GM19372 (cell line): ENCODE data around the gene ICA1L.
"Not testable (repeated sequence)": the region's sequence is repeated elsewhere in the genome, so short reads cannot be mapped to it uniquely, and the experiment has no call there.

Experiments
- ATAC-seq: cut with Tn5 transposase; IDR thresholded peaks from one replicate; pipeline ENCODE4 v1.9.1; 2021; ENCODE audit warnings: mild to moderate bottlenecking, low read depth, moderate library complexity; ENCODE audit not compliant: unreplicated experiment

The ICA1L gene

DNA sequence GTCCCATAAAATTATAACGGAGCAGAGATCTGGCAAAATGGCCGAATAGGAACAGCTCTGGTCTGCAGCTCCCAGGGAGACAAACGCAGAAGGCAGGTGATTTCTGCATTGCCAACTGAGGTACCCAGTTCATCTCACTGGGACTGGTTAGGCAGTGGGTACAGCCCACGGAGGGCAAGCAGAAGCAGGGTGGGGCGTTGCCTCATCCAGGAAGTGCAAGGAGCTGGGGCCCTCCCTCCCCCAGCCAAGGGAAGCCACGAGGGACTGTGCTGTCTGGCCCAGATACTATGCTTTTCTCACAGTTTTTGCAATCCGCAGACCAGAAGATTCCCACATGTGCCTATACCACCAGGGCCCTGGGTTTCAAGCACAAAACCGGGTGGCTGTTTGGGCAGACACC is 22.8 kb downstream of the ICA1L start:
- no peak for ATAC-seq

DNA sequence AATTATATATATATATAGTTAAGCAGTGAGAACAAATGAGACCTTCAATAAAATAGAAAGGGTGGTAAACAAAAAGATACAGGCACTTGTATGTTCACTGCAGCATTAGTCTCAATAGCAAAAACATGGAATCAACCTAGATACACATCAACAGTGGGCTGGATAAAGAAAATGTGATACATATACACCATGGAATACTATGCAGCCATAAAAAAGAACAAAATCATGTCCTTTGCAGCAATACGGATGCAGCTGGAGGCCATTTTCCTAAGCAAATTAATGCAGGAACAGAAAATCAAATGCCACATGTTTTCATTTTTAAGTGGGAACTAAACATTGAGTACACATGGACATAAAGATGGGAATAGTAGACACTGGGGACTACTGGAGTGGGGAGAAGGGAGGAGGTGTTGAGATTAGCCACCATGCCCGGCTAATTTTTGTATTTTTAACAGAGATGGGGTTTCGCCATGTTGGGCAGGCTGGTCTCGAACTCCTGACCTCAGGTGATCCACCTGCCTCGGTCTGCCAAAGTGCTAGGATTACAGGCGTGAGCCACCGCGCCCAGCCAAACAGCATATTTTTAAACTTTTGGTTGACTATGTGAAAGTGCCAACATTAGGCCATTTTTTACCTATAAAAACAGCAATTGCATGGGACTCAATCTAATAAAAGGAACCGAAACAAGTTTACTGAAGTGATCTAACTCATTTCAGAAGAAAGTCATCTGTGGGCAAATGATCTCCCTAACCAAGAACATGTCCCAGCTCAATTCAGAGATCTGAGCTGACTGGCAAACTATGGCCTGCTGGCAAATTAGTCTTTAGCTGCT is 23.7 kb downstream of the ICA1L start:
- peak; percentile 64 for ATAC-seq

DNA sequence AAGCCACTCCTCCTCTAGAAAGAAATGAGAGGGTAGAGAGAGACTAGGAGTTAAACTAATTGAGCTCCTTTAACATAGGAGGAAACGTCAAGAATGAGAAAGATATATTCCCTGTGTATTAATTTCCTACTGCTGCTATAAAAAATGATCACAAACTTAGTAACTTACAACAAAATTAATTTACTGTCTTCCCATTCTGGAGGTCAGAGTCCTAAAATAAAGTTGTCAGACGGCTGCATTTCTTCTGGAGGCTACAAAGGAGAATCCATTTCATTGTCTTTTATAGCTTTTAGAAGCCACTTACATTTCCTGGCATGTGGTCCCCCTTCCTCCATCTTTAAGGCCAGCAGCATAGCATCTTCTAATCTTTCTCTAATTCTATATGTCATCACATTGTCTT is 26.9 kb downstream of the ICA1L start:
- ATAC-seq, result no peak

DNA sequence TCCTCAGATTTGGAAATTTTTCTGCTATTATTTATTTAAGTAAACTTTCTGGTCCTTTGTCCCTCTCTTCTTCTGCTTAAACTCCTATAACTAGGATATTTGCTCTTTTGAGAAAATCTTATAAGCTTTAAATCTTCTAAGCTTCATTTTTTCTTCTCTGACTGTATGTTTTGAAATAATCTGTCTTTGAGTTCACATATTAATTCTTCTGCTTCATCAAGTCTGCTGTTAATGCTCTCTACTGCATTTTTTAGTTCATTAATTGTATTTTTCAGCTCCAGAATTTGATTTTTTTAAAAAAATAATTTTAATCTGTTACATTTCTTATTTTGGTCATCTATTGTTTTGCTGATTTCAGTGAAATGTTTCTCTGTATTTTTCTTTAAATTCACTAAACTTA is 28.9 kb downstream of the ICA1L start:
- no peak for ATAC-seq

DNA sequence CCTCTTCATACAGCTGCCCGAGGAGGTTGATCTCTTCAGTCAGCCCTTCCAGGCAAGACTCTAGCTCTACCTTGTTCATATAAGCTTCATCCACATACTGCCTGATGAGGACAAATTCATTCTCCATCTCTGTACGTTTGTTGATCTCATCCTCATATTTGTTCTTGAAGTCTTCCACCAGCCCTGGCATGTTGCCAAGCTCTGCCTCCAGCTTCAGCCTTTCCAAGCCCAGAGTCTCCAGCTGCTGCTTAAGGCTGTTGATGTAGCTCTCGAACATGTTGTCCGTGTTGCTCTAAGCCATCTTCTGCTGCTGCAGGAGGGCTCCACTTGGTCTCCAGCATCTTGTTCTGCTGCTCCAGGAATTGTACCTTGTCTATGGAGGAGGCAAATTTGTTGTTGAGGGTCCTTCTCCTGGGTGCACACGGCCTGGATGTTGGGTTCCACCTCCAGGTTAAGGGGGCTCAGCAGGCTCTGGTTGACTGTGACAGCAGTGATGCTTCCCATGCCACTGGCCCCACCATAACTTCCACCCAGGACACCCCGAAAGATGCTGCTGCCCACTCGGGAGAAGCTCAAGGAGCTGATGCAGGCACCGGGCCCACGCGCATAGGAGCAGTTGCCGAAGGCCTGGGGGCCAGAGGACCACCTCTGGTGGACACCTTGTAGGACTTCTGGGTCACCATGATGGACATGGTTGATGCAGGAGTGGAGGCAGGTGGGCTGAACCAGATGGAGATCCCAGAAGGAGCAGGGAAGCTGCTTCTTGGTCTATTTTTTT is 30.3 kb downstream of the ICA1L start:
- ATAC-seq, result no peak

DNA sequence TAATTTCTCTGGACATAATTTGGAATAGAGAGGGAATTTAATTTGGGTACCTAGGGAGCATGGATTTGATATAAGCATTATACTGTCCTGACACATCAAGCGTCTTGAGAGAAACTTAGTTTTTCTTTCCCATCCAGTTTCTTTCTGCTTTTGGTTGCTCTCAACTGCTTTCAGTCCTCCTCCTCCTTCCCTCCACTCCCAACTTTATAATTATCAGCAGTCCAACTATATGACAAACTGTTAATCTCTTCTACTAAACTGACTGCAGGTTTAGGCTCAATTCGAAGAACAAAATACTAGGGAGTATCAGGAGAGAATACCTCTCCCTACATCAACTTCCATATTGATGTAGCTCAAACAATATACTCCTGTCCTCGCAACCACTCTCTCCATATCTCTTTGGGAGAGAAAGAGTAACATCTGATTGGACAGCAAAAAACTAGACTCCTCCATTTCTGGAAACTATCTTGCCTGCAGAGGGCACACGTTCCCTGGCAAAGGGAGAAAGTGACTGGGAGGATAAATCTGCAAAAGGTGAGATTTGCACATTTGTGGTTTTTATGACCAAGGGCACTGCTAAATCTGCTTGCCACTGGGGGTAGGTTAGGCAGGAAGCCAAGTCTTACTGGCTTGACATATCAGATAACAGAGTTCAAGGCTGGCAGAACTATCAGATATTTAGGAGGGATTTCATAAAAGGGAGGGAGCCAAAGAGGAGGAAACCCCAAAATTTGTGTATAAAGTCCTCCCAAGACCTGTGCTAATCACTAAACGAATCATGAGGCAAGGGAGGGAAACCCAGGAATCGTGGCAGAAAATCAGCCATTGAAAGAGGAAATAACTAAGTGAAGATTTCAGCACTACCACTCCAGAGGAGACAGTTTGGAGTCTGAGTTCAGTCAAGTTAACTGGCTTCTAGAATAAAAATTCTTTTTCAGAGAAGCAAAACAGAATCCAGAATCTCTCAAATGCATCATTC is 40.0 kb downstream of the ICA1L start:
- ATAC-seq, result peak; percentile 64

DNA sequence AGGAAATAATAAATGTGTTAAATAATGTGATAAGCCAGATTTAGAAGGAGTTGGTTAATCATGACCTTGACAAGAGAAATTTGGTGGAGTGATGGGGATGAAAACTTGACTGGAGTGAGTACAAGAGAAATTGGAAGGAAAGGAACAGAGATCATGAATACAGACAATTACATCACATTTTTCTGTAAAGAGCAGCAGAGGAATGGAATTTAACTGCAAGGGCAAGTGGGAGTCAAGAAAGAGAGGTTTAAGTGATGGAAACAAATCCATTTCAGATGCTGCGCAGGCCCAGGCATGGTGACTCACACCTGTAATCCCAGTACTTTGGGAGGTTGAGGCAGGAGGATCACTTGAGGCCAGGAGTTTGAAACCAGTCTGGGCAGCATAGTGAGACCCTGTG is 46.7 kb downstream of the ICA1L start:
- ATAC-seq, result no peak

DNA sequence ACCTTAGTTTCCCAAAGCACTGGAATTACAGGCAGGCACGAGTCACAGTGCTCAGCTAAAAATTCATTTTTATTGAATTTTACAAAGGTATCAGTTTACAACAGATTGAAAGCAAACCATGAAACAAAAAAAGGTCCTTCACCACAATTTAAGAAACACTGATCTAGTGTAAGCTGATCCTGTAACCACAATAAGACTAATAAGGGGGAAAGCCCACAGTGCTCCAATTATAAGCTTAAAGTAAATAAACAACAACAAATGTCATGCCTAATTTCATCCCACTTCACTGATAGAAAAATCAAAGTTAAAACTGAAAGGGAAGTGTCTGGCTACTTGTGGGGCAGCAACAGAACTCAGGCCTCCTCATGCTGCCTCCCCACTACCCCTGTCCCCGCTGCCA is 49.2 kb downstream of the ICA1L start:
- ATAC-seq, result no peak

DNA sequence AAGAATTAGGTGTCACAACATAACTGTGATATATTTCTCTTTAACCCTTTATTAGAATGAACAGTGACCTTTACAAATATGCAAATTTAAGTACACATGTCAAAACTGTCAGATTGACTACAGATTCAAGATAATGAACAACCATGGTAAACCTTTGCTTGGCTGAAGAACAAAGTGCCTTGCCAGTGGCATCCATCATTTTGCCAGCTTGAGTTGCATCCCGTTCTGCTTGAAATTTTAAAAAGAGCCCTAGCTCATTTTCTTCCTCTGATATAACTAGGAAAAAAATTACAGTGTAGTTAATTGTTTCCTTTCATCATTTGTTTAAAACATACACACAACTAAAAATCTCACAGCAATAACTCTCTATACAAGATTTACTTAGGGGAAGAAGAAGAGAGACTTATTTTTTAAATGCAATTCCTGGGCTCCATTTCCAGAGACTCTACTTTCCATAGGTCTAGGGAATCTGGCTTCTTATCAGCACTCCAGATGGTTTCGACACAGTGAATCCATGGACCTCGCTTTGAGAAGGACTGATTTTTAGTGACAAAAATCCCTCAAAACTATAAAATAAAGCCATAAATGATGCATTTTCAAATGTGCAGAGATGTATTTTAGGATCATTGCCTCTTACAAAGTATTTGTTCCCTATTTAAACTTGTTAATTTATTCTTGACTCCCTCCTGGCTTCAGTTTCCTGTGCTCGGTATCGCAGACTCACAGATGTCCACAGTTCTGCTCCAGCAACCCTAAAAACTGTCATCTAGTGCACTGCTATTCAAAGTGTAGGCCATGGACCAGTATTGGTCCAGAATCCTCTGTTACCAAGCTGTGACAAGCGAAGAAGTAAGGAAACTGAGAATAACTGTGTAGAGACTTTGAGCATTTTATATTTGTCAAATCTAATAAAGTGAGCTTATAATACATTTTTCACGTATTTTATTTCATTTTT is 50.1 kb downstream of the ICA1L start:
- no peak for ATAC-seq

DNA sequence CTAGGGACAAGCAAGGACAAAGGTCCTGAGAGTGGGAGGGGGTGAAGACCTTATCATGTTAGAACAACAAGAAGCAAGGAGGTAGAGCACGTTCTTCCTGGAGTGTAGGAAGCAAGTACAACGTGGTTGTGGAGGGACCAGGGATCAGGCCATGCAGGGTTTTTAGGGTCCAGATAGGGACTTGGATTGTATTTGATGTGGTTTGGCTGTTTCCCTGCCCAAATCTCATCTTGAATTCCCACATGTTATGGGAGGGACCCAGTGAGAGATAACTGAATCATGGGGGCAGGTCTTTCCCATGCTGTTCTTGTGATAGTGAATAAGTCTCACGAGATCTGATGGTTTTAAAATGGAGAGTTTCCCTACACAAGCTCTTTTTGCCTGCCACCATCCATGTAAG is 53.2 kb downstream of the ICA1L start:
- ATAC-seq, result no peak

DNA sequence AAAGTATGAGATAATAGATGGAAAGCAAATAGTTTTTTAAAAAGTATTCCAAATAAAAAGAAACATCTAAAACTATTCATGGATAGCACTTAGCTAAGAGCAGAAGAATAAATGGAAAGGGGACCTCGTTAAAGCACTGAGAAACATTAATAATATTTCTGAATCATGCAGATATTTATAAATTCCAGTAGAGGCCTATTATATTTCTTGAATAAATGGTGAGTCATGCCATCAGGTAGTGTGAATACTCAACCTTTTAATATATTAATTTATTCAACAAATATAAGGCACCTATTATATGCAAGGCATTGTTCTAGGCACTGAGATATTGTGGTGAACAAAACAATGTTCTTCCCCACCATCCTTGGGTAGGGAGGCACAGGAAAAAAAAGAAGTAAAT is 53.8 kb downstream of the ICA1L start:
- ATAC-seq, result no peak

DNA sequence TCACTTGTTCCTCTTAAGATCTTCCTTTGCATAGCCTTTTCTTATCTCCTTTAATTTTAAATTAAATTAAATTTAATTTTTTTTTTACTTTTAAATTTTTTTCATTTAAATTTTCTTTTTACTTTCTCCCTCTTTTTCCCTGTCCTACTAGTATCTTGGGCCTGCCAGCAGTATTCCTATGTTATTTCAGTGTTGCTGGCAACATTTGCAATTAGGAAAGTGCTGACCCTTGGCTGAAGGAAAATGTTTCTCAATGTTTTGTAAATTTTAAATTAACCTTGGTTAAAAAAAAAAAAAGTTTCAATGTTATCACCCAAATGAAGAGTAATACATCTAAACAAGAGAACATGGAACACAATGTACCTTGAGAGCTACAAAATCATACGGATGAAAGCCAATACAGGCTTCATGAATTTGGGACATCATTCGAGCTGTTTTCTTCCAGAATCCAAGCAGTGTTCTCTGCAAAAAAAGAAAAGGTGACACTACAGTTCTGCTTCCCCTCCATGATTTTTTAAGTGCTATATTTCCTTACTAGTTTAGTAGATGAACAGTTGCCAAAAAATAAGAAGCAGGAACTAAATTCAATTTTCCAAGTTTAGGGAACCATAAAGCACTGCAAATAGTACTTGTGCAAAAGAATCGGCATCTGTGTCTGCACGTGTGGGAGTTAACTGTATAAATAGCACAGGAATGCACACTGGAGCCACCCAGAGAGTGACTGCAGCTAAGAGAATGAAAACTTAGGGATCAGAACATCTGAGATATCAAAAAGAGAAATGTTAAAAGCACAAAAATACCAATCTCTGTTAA is 55.8 kb downstream of the ICA1L start:
- ATAC-seq, result no peak

DNA sequence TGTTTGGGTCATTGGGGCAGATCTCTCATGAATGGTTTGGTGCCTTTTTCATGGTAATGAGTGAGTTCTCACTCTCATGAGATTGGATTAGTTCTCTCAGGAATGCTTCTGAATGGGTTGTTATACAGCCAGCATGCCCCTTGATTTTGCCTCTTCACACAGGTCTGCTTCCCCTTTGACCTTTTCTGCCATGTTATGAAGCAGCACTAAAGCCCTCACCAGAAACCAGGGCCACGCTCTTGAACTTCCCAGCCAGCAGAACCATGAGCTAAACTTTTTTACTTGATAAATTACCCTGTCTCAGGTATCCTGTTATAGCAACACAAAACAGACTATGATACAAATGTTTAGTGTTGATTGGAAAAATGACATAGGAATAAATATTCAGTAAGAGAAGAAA is 57.3 kb downstream of the ICA1L start:
- no peak for ATAC-seq

DNA sequence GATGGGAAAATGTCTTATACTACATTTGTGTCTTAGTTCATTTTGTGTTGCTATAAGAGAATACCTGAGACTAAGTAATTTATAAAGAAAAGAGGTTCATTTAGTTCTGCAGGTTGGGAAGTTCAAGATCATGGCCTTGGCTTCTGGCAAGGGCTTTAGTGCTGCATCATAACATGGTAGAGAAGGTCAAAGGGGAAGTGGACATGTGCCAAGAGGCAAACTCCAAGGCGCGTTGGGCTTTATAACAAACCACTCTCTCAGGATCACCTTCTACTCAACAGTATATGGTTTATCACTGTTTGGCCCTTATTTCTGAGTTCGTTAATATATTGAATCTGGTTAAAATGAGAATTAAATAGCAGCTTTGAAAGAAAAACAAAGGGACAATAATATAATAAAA is 58.2 kb downstream of the ICA1L start:
- ATAC-seq, result no peak

DNA sequence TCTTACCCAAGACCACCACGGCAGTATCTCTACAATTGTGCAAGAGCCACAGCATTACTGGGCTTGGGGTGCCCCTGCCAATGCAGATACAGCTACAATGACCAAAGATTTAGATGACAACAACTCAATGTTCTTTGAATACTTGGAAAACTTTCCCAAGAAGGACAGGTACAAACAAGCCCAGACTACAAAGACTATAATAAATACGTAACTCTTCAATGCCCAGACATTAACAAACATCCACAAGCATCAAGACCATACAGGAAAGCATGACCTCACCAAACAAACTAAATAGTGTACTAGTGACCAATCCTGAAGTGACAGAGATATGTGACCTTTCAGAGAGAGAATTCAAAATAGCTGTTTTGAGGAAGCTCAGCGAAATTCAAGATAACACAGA is 62.8 kb downstream of the ICA1L start:
- ATAC-seq, result no peak

DNA sequence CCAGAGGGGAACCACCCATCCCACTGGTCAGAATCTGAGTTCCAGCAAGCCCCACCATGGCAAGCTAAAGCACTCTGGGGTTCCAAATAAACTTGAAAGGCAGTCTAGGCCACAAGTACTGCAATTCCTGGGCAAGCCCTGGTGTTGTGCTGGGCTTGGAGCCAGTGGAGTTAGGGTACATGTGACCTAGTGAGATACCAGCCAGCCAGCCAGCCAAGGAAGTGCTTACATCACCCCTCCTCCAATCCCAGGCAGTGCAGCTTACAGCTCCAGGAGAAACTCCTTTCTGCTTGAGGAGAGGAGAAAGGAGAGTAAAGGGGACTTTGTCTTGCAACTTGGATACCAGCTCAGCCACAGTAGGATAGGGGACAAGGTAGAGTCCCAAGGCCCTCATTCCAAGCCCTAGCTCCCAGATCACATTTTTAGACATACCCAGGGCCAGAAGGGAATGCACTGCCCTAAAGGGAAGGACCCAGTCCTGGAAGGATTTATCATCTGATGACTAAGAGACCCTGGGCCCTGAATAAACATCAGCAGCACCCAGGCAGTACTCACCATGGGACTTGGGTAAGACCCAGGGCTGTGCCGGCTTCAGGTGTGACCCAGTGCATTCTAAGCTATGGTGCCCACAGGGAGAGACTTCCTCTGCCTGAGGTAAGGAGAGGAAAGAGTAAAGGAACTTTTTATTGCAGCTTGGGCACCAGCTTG is 64.0 kb downstream of the ICA1L start:
- ATAC-seq, result not testable (repeated sequence)

DNA sequence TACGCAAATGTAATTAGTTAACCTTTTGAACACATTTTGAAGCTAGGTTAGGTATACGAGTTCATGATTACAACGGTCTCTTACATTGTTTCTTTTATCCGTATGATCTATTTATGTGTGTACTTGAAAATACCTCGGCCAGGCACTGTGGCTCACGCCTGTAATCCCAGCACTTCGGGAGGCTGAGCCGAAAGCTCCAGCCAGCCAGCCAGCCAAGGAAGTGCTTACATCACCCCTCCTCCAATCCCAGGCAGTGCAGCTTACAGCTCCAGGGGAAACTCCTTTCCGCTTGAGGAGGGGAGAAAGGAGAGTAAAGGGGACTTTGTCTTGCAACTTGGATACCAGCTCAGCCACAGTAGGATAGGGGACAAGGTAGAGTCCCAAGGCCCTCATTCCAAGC is 65.7 kb downstream of the ICA1L start:
- ATAC-seq, result not testable (repeated sequence)

DNA sequence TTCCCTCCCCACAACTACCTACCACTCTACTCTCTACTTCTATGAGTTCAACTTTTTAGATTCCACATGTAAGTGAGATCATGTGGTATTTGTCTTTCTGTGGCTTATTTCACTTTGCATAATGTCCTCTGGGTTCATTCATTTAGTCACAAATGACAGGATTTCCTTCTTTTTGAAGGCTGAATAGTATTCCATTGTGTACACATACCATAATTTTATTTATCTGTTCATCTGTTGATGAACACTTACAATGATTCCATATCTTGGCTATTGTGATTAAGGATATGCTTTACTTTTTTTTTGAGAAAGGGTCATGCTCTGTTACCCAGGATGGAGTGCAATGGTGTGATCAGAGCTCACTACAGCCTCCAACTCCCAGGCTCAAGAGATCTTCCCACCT is 73.6 kb downstream of the ICA1L start:
- no peak for ATAC-seq
